GM12878 (cell line): Measurements from ENCODE around the gene AGTPBP1. TPM values are rescaled to one million over a fixed set of nuclear protein-coding genes. Genes with fewer than 3 reads are reported as not detected.

ENCODE experiments used
- ATAC-seq: fragments of 200-7000 bp; cut with Tn5 transposase; 3 replicates; pipeline ENCODE4 v1.9.1; 2020; ENCODE audit warnings: mild to moderate bottlenecking, moderate library complexity
- BruUV-seq: library from RNA; stranded (reverse); fragments of 400-500 nt; replicated peaks from 2 replicates; lab custom pipeline; 2021; lab: Mats Ljungman, UMichigan
- CTCF ChIA-PET: fragments of 300-600 bp; sonication (Branson Sonifier 250); formaldehyde crosslinking; extraction: SDS; loops from one replicate; lab custom pipeline; 2021; ENCODE audit warnings: inconsistent platforms; lab: Yijun Ruan, JAX
- POLR2A ChIA-PET: fragments of 350-600 bp; formaldehyde crosslinking; extraction: SDS; loops from one replicate; lab custom pipeline; 2021; ENCODE audit warnings: inconsistent platforms; lab: Charles Lee
- RAD21 ChIA-PET: fragments of 300-600 bp; sonication (Branson Sonifier 250); formaldehyde crosslinking; loops from one replicate; lab custom pipeline; 2023; ENCODE audit warnings: antibody characterized with exemption; ENCODE audit not compliant: unreplicated experiment; lab: Charles Lee
- SMC1A ChIA-PET: fragments of 300-600 bp; sonication (Branson Sonifier 250); formaldehyde crosslinking; loops from one replicate; lab custom pipeline; 2023; ENCODE audit not compliant: unreplicated experiment, uncharacterized antibody; lab: Charles Lee
- DNase-seq: peaks from one replicate; pipeline ENCODE4 v3.0.0-alpha.2; 2011; ENCODE audit warnings: low read depth, low spot score
- FAIRE-seq: peaks from 3 replicates; lab custom pipeline; 2011; peaks lifted over from hg19 to GRCh38; lab: Jason Lieb, UNC
- H2AFZ ChIP-seq: 2 replicates; pipeline ENCODE4 v1.6.0; 2011; ENCODE audit warnings: low read depth, low read length, control low read depth; ENCODE audit not compliant: control insufficient read depth
- H3K27ac ChIP-seq: 2 replicates; pipeline ENCODE4 v1.5.1; 2011; ENCODE audit warnings: control low read depth; ENCODE audit not compliant: control insufficient read depth, insufficient read depth
- H3K27me3 ChIP-seq, 2 experiments: replicated peaks in 1 of 2; 2 replicates each; pipeline versions ENCODE4 v1.6.0 to v1.6.1; 2011; ENCODE audit warnings: low read length in 1 of 2; ENCODE audit not compliant: control insufficient read depth in 2 of 2, insufficient read depth in 2 of 2
- H3K36me3 ChIP-seq, 2 experiments: 2 replicates each; pipeline ENCODE4 v1.5.1; 2011; ENCODE audit warnings: low read length in 1 of 2; ENCODE audit not compliant: control insufficient read depth in 2 of 2, insufficient read depth in 2 of 2
- H3K4me1 ChIP-seq: 2 replicates; pipeline ENCODE4 v1.6.1; 2011; ENCODE audit warnings: mild to moderate bottlenecking, low read length, moderate library complexity, mixed read lengths; ENCODE audit not compliant: control insufficient read depth, insufficient read depth
- H3K4me2 ChIP-seq: 2 replicates; pipeline ENCODE4 v1.6.0; 2011; ENCODE audit warnings: control low read depth; ENCODE audit not compliant: control insufficient read depth, insufficient read depth
- H3K4me3 ChIP-seq: fragments of 200-600 bp; sonication (generic); 2 replicates; pipeline ENCODE4 v1.5.1; 2016
- H3K79me2 ChIP-seq: 2 replicates; pipeline ENCODE4 v1.6.0; 2011; ENCODE audit warnings: low read length; ENCODE audit not compliant: control insufficient read depth, insufficient read depth
- H3K9ac ChIP-seq: 2 replicates; pipeline ENCODE4 v1.8.0; 2011; ENCODE audit warnings: low read length, control low read depth, mixed read lengths; ENCODE audit not compliant: control insufficient read depth, insufficient read depth
- H3K9me3 ChIP-seq: replicated peaks from 3 replicates; pipeline ENCODE4 v1.5.1; 2011; ENCODE audit warnings: mild to moderate bottlenecking, low read length; ENCODE audit not compliant: control insufficient read depth, insufficient read depth
- H4K20me1 ChIP-seq: 2 replicates; pipeline ENCODE4 v1.6.0; 2011; ENCODE audit not compliant: control insufficient read depth, insufficient read depth
- ATF7 ChIP-seq: fragments of 450-650 bp; IDR thresholded peaks from 2 replicates; pipeline ENCODE4 v1.6.1; 2016; ENCODE audit warnings: low read depth, mild to moderate bottlenecking
- BMI1 ChIP-seq: fragments of 450-650 bp; IDR thresholded peaks from 2 replicates; pipeline ENCODE4 v1.6.1; 2016; ENCODE audit warnings: mild to moderate bottlenecking, moderate library complexity, borderline replicate concordance
- CBX5 ChIP-seq: sonication (generic); IDR thresholded peaks from 2 replicates; pipeline ENCODE4 v1.6.1; 2016; ENCODE audit warnings: low read depth, moderate library complexity, mild to moderate bottlenecking, inconsistent platforms
- CREB1 ChIP-seq: IDR thresholded peaks from 2 replicates; pipeline ENCODE4 v1.6.1; 2012; ENCODE audit warnings: low read depth, mild to moderate bottlenecking, inconsistent platforms
- JUNB ChIP-seq: IDR thresholded peaks from 2 replicates; pipeline ENCODE4 v1.6.1; 2016; ENCODE audit warnings: antibody characterized with exemption, mild to moderate bottlenecking
- JUND ChIP-seq: IDR thresholded peaks from 2 replicates; pipeline ENCODE4 v1.6.1; 2012; ENCODE audit warnings: low read depth, mild to moderate bottlenecking, low read length, improper control_type of control experiment, moderate library complexity
- NKRF ChIP-seq: fragments of 450-650 bp; conservative IDR thresholded peaks from 2 replicates; pipeline ENCODE4 v1.6.1; 2017; ENCODE audit warnings: mild to moderate bottlenecking, moderate library complexity
- PAX8 ChIP-seq: fragments of 450-650 bp; IDR thresholded peaks from 2 replicates; pipeline ENCODE4 v1.6.1; 2017; ENCODE audit warnings: mild to moderate bottlenecking, moderate library complexity
- RAD51 ChIP-seq: fragments of 450-650 bp; IDR thresholded peaks from 2 replicates; pipeline ENCODE4 v1.6.1; 2016; ENCODE audit warnings: moderate library complexity, mild to moderate bottlenecking, inconsistent platforms
- SREBF2 ChIP-seq: IDR thresholded peaks from 2 replicates; pipeline ENCODE4 v1.6.1; 2012; ENCODE audit warnings: mild to moderate bottlenecking, low read length
- STAT1 ChIP-seq: fragments of 450-650 bp; conservative IDR thresholded peaks from 2 replicates; pipeline ENCODE4 v1.6.1; 2014; ENCODE audit warnings: antibody characterized with exemption, mild to moderate bottlenecking
- TARDBP ChIP-seq: IDR thresholded peaks from 2 replicates; pipeline ENCODE4 v1.6.1; 2016; ENCODE audit warnings: borderline replicate concordance
- TCF7 ChIP-seq: IDR thresholded peaks from 2 replicates; pipeline ENCODE4 v1.6.1; 2014; ENCODE audit warnings: antibody characterized with exemption, borderline replicate concordance
- ZBED1 ChIP-seq: IDR thresholded peaks from 2 replicates; pipeline ENCODE4 v1.6.1; 2016; ENCODE audit warnings: borderline replicate concordance
- ZBTB40 ChIP-seq: fragments of 450-650 bp; IDR thresholded peaks from 2 replicates; pipeline ENCODE4 v1.6.1; 2016; ENCODE audit warnings: mild to moderate bottlenecking, moderate library complexity, borderline replicate concordance
- ZNF384 ChIP-seq: IDR thresholded peaks from 2 replicates; pipeline ENCODE4 v1.6.1; 2012; ENCODE audit warnings: low read depth, mild to moderate bottlenecking, low read length, improper control_type of control experiment, borderline replicate concordance
- WGBS: methylation state at CpG from one replicate; pipeline ENCODE4 v1.1.6; 2016; ENCODE audit warnings: low lambda C conversion rate; ENCODE audit not compliant: insufficient replicate concordance, insufficient coverage; ENCODE audit errors: missing lambda C conversion rate; 5-methylcytosine and 5-hydroxymethylcytosine counted together
- in situ Hi-C: fragments of 300-500 bp; cut with MboI; formaldehyde crosslinking; loops from 9 replicates; pipeline ENCODE4 v1.14.3; 2018; ENCODE audit warnings: mixed read lengths
- intact Hi-C: fragments of 100-400 bp; cut with micrococcal nuclease; formaldehyde crosslinking; loops from one replicate; pipeline ENCODE4 v1.14.2; 2022; ENCODE audit not compliant: unreplicated experiment
- polyA plus RNA-seq, 11 experiments: library from polyadenylated mRNA; depleted of rRNA in 4 of 11; unstranded in 6 of 11; stranded (reverse) in 5 of 11; fragments of >200 nt; fragmentation: Nextera tagmentation in 4 of 11; fragmentation: Illumina TruSeq in 1 of 11; extraction: Ambion mirVana in 4 of 11; extraction: Trizol in 1 of 11; gene quantifications; 1 replicate in 1 of 11; 2 replicates in 10 of 11; pipeline versions ENCODE4 v1.2.1 to v1.2.3, GENCODE V29; 2011 to 2016; ENCODE audit warnings: inconsistent platforms in 2 of 11, missing spikeins in 2 of 11, low read depth in 1 of 11
- total RNA-seq, 4 experiments: library from RNA; depleted of rRNA in 3 of 4; stranded (reverse); fragments of >200 nt in 3 of 4; fragmentation: Illumina TruSeq in 1 of 4; extraction: Trizol in 1 of 4; gene quantifications; 2 replicates each; pipeline versions ENCODE4 v1.2.1 to v1.2.3, GENCODE V29; 2013 to 2021

AGTPBP1 gene
- total and polyA plus RNA-seq, 10 of the 15 experiments (the other 5 are each of a cell fraction or from before 2014, with no cell fraction given): 6.1 to 35.2 (median 20.0) TPM

GRCh38 chr9:85645909-85646627, 95.7 kb downstream of the AGTPBP1 start:
- intact Hi-C loops (no loop called here), in situ Hi-C loops (no loop called here)
- CTCF ChIA-PET: interaction anchor here (1.6 kb wide), 1 partner anchor 21 kb away, joined by 4 read pairs; no protein-coding TSS in a partner anchor
- no peak for FAIRE-seq
- H3K79me2 ChIP-seq: no peaks in the 10 kb centered on the region
- no peak for TF ChIP-seq ZNF384
- no peak for TF ChIP-seq JUND
- peak; percentile 46; the same call in 1 of the 2 replicates for TF ChIP-seq CREB1
- TF ChIP-seq JUNB: no peak
- TF ChIP-seq SREBF2: no peak
- TF ChIP-seq ATF7: 0 out of 2 replicates have a peak, but pooled peaks have one; percentile 20
- no peak for TF ChIP-seq TCF7
- TF ChIP-seq NKRF: no peak
- TF ChIP-seq CBX5: no peak
- no peak for TF ChIP-seq STAT1
- no peak for TF ChIP-seq ZBTB40
- TF ChIP-seq TARDBP: no peak
- TF ChIP-seq ZBED1: no peak
- no peak for TF ChIP-seq PAX8
- no peak for TF ChIP-seq BMI1
- TF ChIP-seq RAD51: no peak
- RAD21 ChIA-PET: no interaction called here
- peaks cover 9% of the 10 kb centered on the region for H3K4me1 ChIP-seq
- H3K36me3 ChIP-seq: no peaks in the 10 kb centered on the region; a peak in 1 of 4 replicates
- POLR2A ChIA-PET: no interaction called here
- no TSS peak for BruUV-seq
- no peaks in the 10 kb centered on the region for H3K27me3 ChIP-seq
- no peak overlapping the region for H3K4me3 ChIP-seq
- DNase-seq: no peak
- H3K27ac ChIP-seq: no peak overlapping the region
- peak; percentile 53 for ATAC-seq
- H3K4me2 ChIP-seq: no peak overlapping the region
- H4K20me1 ChIP-seq: no peaks in the 10 kb centered on the region
- no peak overlapping the region for H3K9ac ChIP-seq
- no peaks in the 10 kb centered on the region; the same call in 2 of the 3 replicates for H3K9me3 ChIP-seq
- SMC1A ChIA-PET: no interaction called here
- no peak overlapping the region for H2AFZ ChIP-seq
- 51% methylated on average over 3 of the region's 3 CpGs for WGBS
